ENCODE measurements around the gene ELOVL3.
"Not testable (repeated sequence)": the region's sequence is repeated elsewhere in the genome, so short reads cannot be mapped to it uniquely, and the experiment has no call there.

The ELOVL3 gene

GRCh38 chr10:102225646-102226541 lies at the start of gene ELOVL3:
Gene ELOVL3, plus strand, starts transcription at chr10:102226299. Its CDS starts 250 bp downstream, at chr10:102226549.
- DNase-seq, result peak; percentile 93

GRCh38 chr10:102184606-102185005 lies 41.5 kb upstream of the ELOVL3 start:
- no peak for DNase-seq

- no peak for DNase-seq
These were observed 40.8 kb upstream of the ELOVL3 start for GRCh38 chr10:102185272-102185671.

- DNase-seq, result no peak
These were observed 40.1 kb upstream of the ELOVL3 start for GRCh38 chr10:102185811-102186527.

- DNase-seq, result no peak
These were observed 37.7 kb upstream of the ELOVL3 start for GRCh38 chr10:102188298-102188940.

- not testable (repeated sequence) for DNase-seq
These were observed 36.9 kb upstream of the ELOVL3 start for GRCh38 chr10:102188941-102189898.

GRCh38 chr10:102191956-102192355 lies 34.1 kb upstream of the ELOVL3 start:
- DNase-seq, result no peak

- peak; percentile 3 for DNase-seq
These were observed 30.7 kb upstream of the ELOVL3 start for GRCh38 chr10:102195296-102195870.

- DNase-seq, result no peak
These were observed 29.2 kb upstream of the ELOVL3 start for GRCh38 chr10:102196893-102197292.

- DNase-seq, result no peak
These were observed 28.1 kb upstream of the ELOVL3 start for GRCh38 chr10:102198027-102198426.

GRCh38 chr10:102200751-102201640 lies 25.1 kb upstream of the ELOVL3 start:
- DNase-seq, result no peak

- no peak for DNase-seq
These were observed 23.7 kb upstream of the ELOVL3 start for GRCh38 chr10:102202386-102202785.

- no peak for DNase-seq
These were observed 17.6 kb upstream of the ELOVL3 start for GRCh38 chr10:102208311-102209035.

GRCh38 chr10:102211615-102212299 lies 14.3 kb upstream of the ELOVL3 start:
- no peak for DNase-seq

GRCh38 chr10:102213599-102213998 lies 12.5 kb upstream of the ELOVL3 start:
- DNase-seq, result not testable (repeated sequence)

GRCh38 chr10:102219370-102219769 lies 6.7 kb upstream of the ELOVL3 start:
- DNase-seq, result no peak

GRCh38 chr10:102220612-102221011 lies 5.5 kb upstream of the ELOVL3 start:
- DNase-seq, result no peak

- no peak for DNase-seq
These were observed 3.3 kb upstream of the ELOVL3 start for GRCh38 chr10:102222797-102223196.

- DNase-seq, result no peak
These were observed 407 bp downstream of the ELOVL3 start for GRCh38 chr10:102226542-102226870.

GRCh38 chr10:102227050-102227449 lies 951 bp downstream of the ELOVL3 start:
- peak; percentile 51 for DNase-seq
